ENCODE measurements around the gene STK40.

STK40 gene

DNA sequence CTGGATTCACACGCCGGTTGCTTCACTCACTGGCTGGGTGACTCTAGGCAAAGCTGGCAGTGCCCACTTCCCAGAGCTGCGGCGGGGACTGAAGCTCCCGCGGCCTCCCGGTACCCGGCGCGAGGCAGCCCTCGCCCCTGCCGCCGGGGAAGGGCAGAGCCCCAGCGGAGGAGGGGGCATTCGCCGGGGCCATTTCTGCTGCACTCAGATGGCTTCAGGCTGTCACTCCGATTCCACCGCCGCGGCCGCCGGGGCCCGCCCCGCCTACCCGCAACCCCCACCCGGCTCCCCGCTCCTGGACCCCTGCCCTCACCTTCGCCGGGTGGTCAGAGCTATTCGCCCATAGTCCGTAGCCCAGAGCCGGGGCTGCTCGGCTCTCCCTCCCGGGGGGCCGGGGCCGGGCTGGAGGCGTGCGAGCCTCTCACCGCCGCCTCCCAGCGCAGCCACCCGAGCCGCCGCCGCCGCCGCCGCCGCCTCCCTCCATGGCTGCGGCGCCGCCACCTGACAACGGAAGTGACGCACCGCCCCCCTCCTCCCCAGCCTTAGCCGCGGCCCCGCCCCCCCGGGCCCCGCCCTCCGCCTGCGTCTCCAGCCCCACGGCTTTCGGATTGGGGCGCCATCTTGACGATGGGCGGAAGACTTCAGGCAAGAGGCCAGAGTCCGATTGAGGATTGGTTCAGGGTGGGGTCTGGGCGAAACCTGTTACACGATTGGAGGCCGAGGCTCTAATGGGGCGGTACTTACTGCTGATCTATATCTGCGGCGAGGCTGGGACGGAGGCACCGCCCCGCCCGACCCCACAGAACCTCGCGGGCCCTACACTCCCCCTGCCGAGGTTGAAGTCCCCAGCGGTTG, at the start of gene STK40:
Gene STK40, minus strand, starts transcription at position 515 of the 855 bp plus-strand sequence. CDS start 24,592 bp downstream, outside the sequence.
- TF ChIP-seq ZNF274 (IDR thresholded peaks at IDR 0.05; ENCODE audit: low read depth, low read length) = no peak
- H3K4me3 ChIP-seq (ENCODE audit: low read length) = peak within 1 kb of the TSS; percentile 95

GRCh38 chr1:36433102-36433501, 47.4 kb upstream of the STK40 start:
- TF ChIP-seq ZNF274 (IDR thresholded peaks at IDR 0.05; ENCODE audit: low read depth, low read length) = no peak
- H3K4me3 ChIP-seq (ENCODE audit: low read length) = no peak overlapping the region

GRCh38 chr1:36432616-36433015, 46.9 kb upstream of the STK40 start:
- no peak overlapping the region for H3K4me3 ChIP-seq (ENCODE audit: low read length)
- no peak for TF ChIP-seq ZNF274 (IDR thresholded peaks at IDR 0.05; ENCODE audit: low read depth, low read length)

DNA sequence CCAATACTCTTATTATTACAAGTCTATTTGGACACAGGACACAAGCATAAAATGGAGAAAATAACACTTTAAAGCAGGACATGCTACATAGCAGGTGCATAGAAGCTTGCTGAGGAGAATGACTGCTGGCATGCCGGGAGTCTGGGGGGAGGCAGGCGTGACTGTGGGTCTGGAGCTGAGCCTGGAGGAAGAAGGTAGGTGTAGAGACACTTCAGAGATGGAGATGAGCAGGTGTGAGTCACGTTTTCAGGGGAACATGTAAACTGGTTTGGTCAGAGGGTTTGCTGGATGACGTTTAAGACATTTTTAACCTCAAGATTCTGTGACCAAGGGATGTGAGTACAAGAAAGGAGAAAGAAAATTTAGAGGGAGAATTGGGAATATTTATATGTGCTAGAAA, 40.1 kb upstream of the STK40 start:
- H3K4me3 ChIP-seq (ENCODE audit: low read length) = no peak overlapping the region
- no peak for TF ChIP-seq ZNF274 (IDR thresholded peaks at IDR 0.05; ENCODE audit: low read depth, low read length)

DNA sequence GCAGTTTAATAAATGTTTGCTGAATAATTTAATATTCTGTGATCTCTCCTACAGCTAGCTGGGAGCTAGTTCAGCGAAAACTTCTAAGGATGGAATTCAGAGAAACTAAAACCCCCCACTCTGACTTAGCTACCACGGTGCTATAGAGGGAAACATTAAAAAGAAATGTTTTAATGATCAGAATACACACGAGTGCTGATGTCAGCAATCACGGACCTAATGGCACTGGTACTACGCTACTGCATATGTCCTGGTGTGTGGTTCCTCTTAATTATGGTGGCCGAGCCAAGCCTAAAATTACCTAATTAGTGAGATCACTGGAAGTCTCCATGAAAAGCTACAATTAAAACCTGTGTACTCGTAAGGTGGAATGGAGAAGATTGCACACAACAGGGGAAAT, 35.9 kb upstream of the STK40 start:
- H3K4me3 ChIP-seq (ENCODE audit: low read length) = no peak overlapping the region
- TF ChIP-seq ZNF274 (IDR thresholded peaks at IDR 0.05; ENCODE audit: low read depth, low read length) = no peak

DNA sequence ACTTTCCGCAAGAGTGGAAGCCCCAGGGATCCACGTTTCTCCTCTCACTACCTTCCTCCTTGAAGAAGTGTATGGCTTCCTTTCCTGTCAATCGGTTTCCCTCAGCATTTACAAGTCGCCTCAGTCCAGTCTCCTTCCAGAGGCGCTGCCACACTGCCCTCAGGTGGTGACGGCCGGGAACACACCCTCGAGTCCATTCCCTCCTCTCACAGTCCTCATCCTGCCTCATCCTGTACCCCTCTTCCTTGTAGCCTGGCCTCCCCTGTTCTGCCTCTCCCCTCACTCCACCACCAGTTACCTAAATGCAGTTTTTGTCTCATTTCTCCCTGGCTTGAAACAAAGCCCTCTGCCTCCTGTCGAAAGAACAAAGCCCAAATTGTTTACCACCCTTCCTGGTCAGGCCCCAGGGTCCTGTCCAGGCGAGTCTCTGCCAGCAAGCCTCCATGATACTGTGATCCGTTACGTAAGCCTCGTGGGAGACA, 35.2 kb upstream of the STK40 start:
- no peak overlapping the region for H3K4me3 ChIP-seq (ENCODE audit: low read length)
- TF ChIP-seq ZNF274 (IDR thresholded peaks at IDR 0.05; ENCODE audit: low read depth, low read length) = no peak

DNA sequence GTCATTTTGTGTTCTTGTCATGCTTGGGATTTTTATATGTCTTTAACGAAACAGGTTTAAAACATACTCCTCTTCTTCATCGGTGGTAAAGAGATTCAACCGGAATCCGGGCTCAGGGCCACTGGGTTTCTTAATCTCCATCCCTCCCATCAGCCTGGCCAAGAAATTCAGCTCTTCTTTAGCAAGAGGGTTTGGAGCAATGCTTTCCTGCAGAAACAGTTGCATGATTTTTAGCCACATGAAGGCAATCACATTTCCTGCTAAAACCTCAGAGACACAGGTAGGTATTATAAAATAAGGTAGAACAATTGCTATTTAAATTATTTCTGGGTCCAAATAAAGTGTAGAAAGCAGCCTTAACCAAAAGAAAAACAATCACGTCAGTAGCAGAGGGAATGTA, 34.7 kb upstream of the STK40 start:
- no peak for TF ChIP-seq ZNF274 (IDR thresholded peaks at IDR 0.05; ENCODE audit: low read depth, low read length)
- no peak overlapping the region for H3K4me3 ChIP-seq (ENCODE audit: low read length)

DNA sequence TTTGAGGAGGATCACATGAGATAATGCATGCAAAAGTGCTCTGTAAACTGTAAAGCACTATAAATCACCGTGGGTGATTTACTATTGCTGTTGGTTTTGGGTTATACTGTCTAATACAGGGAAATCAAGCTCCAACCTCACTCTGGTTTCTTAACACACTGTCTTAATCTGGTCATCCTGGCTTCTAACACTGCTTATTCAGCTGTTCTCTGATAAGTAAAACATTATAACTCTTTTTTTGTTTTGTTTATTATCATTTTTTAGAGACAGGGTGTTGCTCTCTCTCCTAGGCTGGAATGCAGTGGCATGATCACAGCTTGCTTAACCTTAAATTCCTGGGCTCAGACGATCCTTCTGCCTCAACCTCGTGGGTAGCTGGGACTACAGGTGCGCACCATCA, 33.8 kb upstream of the STK40 start:
- TF ChIP-seq ZNF274 (IDR thresholded peaks at IDR 0.05; ENCODE audit: low read depth, low read length) = no peak
- H3K4me3 ChIP-seq (ENCODE audit: low read length) = no peak overlapping the region

GRCh38 chr1:36419140-36419539, 33.4 kb upstream of the STK40 start:
- H3K4me3 ChIP-seq (ENCODE audit: low read length) = no peak overlapping the region
- no peak for TF ChIP-seq ZNF274 (IDR thresholded peaks at IDR 0.05; ENCODE audit: low read depth, low read length)

DNA sequence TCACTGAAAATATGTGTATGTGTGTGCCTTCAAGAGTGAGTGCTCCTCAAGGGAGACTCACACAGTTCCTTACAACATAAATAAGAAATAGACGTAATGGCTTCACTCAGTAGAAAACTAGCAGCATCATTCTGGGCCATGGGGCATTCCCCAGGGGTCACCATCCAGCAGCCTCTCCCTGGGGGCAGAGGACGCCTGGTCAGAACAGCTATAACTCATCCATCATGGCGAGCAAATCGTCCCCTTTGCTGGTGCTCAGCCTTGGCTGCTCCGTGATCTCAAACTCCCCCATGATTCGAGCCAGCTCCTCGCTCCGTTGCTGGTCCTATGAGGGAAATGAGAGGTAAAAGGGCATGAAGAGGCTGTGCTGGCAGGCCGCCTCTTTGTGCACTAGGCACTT, 32.2 kb upstream of the STK40 start:
- no peak for TF ChIP-seq ZNF274 (IDR thresholded peaks at IDR 0.05; ENCODE audit: low read depth, low read length)
- H3K4me3 ChIP-seq (ENCODE audit: low read length) = no peak overlapping the region

DNA sequence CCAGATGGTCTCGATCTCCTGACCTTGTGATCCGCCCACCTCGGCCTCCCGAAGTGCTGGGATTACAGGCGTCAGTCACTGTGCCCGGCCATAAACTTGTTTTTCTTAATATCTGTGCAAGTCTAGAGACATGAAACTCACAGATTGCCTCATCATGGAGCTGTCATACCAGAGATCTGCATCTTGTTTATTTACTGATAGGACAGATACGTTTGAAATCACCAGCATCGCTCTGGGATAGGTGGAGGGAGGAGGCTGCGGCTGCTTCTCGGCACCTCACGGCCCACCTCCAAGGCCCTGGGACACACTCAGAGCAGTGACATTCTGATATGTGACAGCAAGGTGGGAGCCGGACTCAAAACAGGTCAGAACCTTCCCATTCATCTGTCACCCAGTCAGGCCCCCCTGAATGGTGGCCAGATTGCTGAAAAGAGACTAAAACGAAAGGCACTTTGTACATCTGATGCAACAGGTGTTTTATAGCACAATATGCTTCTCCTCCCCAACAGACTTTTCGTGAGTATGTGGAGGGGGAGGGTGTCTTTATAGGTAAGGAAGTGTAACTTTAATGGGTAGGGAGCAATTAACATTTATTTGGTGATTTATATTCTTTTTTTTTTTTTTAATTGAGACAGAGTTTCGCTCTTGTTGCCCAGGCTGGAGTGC, 30.1 kb upstream of the STK40 start:
- no peak overlapping the region for H3K4me3 ChIP-seq (ENCODE audit: low read length)
- TF ChIP-seq ZNF274 (IDR thresholded peaks at IDR 0.05; ENCODE audit: low read depth, low read length) = no peak

DNA sequence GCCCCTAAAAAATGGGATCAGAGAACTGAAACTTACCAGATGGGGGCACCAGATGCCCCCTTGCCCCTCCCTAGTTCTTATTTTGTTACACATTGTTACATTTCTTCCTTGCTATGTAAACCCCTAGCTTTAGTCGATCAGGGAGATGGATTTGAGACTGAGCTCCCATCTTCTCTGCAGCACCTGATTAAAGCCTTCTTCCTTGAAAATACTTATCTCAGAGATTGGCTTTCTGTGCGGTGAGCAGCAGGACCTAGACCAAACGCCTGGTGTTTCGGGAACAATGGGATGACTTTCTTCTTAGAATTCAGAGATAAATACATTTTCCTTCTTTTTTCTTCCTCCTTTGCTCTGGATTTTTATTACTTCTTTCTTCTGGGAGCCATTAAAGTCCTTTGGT, 28.7 kb upstream of the STK40 start:
- no peak for TF ChIP-seq ZNF274 (IDR thresholded peaks at IDR 0.05; ENCODE audit: low read depth, low read length)
- no peak overlapping the region for H3K4me3 ChIP-seq (ENCODE audit: low read length)

GRCh38 chr1:36411674-36412648, 26.2 kb upstream of the STK40 start:
- TF ChIP-seq ZNF274 (IDR thresholded peaks at IDR 0.05; ENCODE audit: low read depth, low read length) = no peak
- H3K4me3 ChIP-seq (ENCODE audit: low read length) = no peak overlapping the region

DNA sequence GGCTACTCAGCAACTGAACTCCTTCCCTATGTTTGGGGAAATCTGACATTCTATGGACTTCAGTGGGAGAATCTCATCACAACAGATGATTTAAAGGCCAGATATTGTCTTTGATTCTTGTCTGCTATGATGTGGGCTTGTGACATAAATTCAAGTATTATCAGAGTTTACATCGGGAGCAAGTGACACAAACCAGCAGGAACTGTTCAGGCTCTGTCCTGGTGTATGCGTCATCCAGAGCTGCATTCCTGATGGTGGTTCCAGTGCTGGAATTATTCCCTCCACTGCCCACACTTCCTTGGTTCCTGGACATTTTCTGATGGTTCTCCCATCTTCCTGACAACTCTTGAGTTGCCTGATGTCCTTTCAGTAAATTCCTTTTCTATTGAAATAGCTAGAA, 22.8 kb upstream of the STK40 start:
- TF ChIP-seq ZNF274 (IDR thresholded peaks at IDR 0.05; ENCODE audit: low read depth, low read length) = no peak
- no peak overlapping the region for H3K4me3 ChIP-seq (ENCODE audit: low read length)

Data from GM08714 (cell line).